Activated CD8-positive, alpha-beta T cell treated with anti-CD3 and anti-CD28 coated beads for 36 hours (primary cell): Measurements from ENCODE around the gene VANGL2. TPM values are rescaled to one million over a fixed set of nuclear protein-coding genes. Genes with fewer than 3 reads are reported as not detected.

Experiments
- ATAC-seq: fragments of 200-7000 bp; cut with Tn5 transposase; one replicate; pipeline ENCODE4 v1.10.0; 2021; ENCODE audit warnings: mild to moderate bottlenecking, moderate library complexity
- CTCF ChIA-PET: fragments of 350-600 bp; sonication (Branson Sonifier 250); formaldehyde crosslinking; loops from one replicate; lab custom pipeline; 2021; ENCODE audit warnings: antibody characterized with exemption; lab: Charles Lee
- POLR2A ChIA-PET: fragments of 350-600 bp; sonication (Branson Sonifier 250); formaldehyde crosslinking; loops from one replicate; lab custom pipeline; 2021; ENCODE audit warnings: antibody characterized with exemption; lab: Charles Lee
- DNase-seq: peaks from one replicate; pipeline ENCODE4 v3.0.0-alpha.2; 2020
- H3K27ac Mint-ChIP-seq: one replicate; pipeline ENCODE4 v1.8.0; 2021; ENCODE audit warnings: mild to moderate bottlenecking, mixed read lengths
- H3K27me3 Mint-ChIP-seq: one replicate; pipeline ENCODE4 v1.8.0; 2021; ENCODE audit warnings: mixed read lengths
- H3K36me3 Mint-ChIP-seq: one replicate; pipeline ENCODE4 v1.8.0; 2021; ENCODE audit warnings: low read depth, mixed read lengths
- H3K4me1 Mint-ChIP-seq: one replicate; pipeline ENCODE4 v1.8.0; 2021; ENCODE audit warnings: low read depth, mixed read lengths
- H3K4me3 Mint-ChIP-seq: one replicate; pipeline ENCODE4 v1.8.0; 2021; ENCODE audit warnings: mild to moderate bottlenecking, moderate library complexity, mixed read lengths
- H3K9me3 Mint-ChIP-seq: one replicate; pipeline ENCODE4 v1.8.0; 2021; ENCODE audit warnings: mixed read lengths
- intact Hi-C: fragments of 100-400 bp; cut with micrococcal nuclease; formaldehyde crosslinking; loops from one replicate; pipeline ENCODE4 v1.10.0; 2022
- total RNA-seq, 2 experiments: library from RNA; stranded (reverse); gene quantifications; one replicate each; pipeline ENCODE4 v1.2.3, GENCODE V29; 2021
- TF ChIP-seq, protein P1 (sequence below): fragments of 200-600 bp; IDR thresholded peaks from one replicate; pipeline ENCODE4 v1.8.0; 2022; ENCODE audit warnings: antibody characterized with exemption, mild to moderate bottlenecking

The VANGL2 gene
- total RNA-seq: under 1 TPM; 0.16 to 0.40 TPM

DNA sequence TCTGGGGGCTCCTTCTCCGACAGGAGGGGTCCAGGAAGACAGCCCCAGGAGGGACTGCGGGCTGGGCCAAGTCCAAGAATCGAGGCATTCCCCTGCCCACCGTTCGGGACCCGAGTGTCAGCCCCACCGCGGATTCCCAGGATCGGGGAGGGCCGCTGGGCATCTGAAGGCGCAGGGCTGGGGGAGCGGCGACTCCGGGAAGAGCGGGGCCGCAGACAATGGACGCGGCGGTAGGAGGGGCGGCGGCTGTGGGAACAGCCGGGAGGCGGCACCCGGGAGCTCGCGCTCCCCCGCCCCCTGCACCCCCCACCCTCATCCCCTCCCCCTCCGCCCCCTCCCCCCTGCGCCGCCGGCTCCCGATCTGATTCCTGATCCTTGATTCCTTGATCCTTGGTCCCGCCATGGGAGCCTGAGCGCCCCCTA lies at the start of gene VANGL2:
Gene VANGL2 (plus strand): TSS at position 342 of the 423 bp plus-strand sequence. CDS start 15,274 bp downstream, outside the sequence.
- intact Hi-C loops: no loop called here
- Mint-ChIP-seq H3K36me3 (no peaks in the 10 kb centered on the region), H3K27me3 (peaks cover 12% of the 10 kb centered on the region), H3K4me3 (peak within 1 kb of the TSS; percentile 37), H3K27ac (no peak within 1 kb of the TSS), H3K9me3 (no peaks in the 10 kb centered on the region), H3K4me1 (peaks cover 7% of the 10 kb centered on the region)
- CTCF ChIA-PET: no interaction called here
- ATAC-seq (peak; percentile 83), DNase-seq (peak; percentile 55)
- TF ChIP-seq, protein P1, sequence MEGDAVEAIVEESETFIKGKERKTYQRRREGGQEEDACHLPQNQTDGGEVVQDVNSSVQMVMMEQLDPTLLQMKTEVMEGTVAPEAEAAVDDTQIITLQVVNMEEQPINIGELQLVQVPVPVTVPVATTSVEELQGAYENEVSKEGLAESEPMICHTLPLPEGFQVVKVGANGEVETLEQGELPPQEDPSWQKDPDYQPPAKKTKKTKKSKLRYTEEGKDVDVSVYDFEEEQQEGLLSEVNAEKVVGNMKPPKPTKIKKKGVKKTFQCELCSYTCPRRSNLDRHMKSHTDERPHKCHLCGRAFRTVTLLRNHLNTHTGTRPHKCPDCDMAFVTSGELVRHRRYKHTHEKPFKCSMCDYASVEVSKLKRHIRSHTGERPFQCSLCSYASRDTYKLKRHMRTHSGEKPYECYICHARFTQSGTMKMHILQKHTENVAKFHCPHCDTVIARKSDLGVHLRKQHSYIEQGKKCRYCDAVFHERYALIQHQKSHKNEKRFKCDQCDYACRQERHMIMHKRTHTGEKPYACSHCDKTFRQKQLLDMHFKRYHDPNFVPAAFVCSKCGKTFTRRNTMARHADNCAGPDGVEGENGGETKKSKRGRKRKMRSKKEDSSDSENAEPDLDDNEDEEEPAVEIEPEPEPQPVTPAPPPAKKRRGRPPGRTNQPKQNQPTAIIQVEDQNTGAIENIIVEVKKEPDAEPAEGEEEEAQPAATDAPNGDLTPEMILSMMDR: no peak
- POLR2A ChIA-PET: interaction anchor here (0.6 kb wide), 1 partner anchor 36 kb away, joined by 3 read pairs; no protein-coding TSS in a partner anchor

DNA sequence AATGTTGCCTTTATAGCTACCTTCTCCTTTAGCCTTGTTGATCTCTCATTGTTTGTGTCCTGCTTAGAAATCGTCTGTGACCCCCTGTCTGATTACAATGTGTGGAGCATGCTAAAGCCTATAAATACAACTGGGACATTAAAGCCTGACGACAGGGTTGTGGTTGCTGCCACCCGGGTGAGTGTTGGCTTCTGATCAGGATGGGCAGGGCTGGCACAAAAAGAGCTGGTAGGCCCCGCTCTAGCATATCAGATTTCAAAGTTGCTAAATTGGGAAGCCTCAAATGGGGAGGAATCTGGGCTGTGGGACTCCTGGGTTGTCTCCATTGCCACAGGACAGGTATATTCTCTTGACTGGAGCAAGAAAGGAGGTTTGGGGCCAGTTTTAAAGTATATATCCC lies 48.7 kb upstream of the VANGL2 start:
- intact Hi-C loops: no loop called here
- ATAC-seq (no peak), DNase-seq (no peak)
- ChIA-PET POLR2A (interaction anchor here (0.6 to 2.3 kb wide), 5 partner anchors 8 to 57 kb away, joined by 3 to 9 read pairs (median 3); partner anchors contain the start of genes COPA and NCSTN), CTCF (interaction anchor here (1.2 to 7.5 kb wide), 5 partner anchors 10 to 266 kb away, joined by 3 to 87 read pairs (median 4); no protein-coding TSS in a partner anchor)
- Mint-ChIP-seq H3K36me3 (peaks cover 44% of the 10 kb centered on the region), H3K27me3 (no peaks in the 10 kb centered on the region), H3K4me3 (no peak overlapping the region), H3K4me1 (peaks cover 10% of the 10 kb centered on the region), H3K27ac (no peak overlapping the region), H3K9me3 (no peaks in the 10 kb centered on the region)
- TF ChIP-seq, protein P1: no peak

DNA sequence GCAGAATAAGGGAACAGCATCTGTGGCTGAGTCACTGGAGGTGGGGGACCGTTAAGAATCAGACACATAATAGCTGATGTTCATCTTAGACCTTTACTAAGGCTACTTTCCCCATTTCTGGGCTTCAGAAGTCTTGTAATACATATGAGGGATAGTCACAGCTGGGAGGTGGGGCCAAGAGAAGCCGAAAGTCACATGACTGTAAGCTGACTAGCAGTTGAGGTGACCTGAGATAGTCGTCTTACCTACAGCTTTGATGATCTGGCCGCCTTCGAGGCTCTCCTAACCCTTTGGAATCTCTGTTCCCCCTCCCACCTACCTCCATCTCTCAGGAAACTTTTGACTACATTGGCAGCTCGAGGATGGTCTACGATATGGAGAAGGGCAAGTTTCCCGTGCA lies 47.8 kb upstream of the VANGL2 start:
- no peak for ATAC-seq
- no peaks in the 10 kb centered on the region for H3K27me3 Mint-ChIP-seq
- DNase-seq: no peak
- no peak overlapping the region for H3K4me3 Mint-ChIP-seq
- peaks cover 44% of the 10 kb centered on the region for H3K36me3 Mint-ChIP-seq
- TF ChIP-seq, protein P1: no peak
- CTCF ChIA-PET: interaction anchor here (1.2 to 7.5 kb wide), 3 partner anchors 11 to 62 kb away, joined by 3 to 87 read pairs (median 13); no protein-coding TSS in a partner anchor
- H3K27ac Mint-ChIP-seq: no peak overlapping the region
- intact Hi-C loops: no loop called here
- peaks cover 2% of the 10 kb centered on the region for H3K4me1 Mint-ChIP-seq
- H3K9me3 Mint-ChIP-seq: no peaks in the 10 kb centered on the region
- POLR2A ChIA-PET: interaction anchor here (2.0 to 2.3 kb wide), 2 partner anchors 9 to 56 kb away, joined by 6 to 9 read pairs; partner anchors contain the start of genes COPA and NCSTN

DNA sequence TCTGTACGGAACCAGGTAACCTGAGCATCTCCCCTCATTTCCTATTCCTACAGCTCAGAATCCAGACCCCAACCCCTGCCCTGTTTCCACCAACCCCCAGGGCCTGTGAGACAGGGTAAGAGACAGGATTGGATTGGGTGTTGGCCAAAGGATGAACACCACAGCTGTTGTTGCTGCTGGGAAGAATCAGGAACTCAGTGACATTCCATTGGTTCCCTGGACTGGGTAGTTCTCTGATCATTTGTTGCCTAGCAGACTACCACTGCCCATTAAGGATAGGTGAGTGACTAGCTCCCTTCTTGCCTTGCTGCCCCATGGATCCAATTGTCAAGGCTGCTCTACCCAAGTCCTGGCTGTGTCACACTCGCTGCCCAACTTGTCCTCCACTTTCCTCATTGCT lies 47.1 kb upstream of the VANGL2 start:
- H3K4me1 Mint-ChIP-seq: peaks cover 2% of the 10 kb centered on the region
- no peak overlapping the region for H3K27ac Mint-ChIP-seq
- ChIA-PET POLR2A (interaction anchor here (1.2 to 2.3 kb wide), 3 partner anchors 10 to 56 kb away, joined by 4 to 9 read pairs (median 6); partner anchors contain the start of genes COPA and NCSTN), CTCF (interaction anchor here (1.2 to 7.5 kb wide), 7 partner anchors 8 to 62 kb away, joined by 3 to 87 read pairs (median 6); no protein-coding TSS in a partner anchor)
- H3K4me3 Mint-ChIP-seq: no peak overlapping the region
- H3K9me3 Mint-ChIP-seq: no peaks in the 10 kb centered on the region
- DNase-seq (no peak), ATAC-seq (no peak)
- H3K27me3 Mint-ChIP-seq: no peaks in the 10 kb centered on the region
- TF ChIP-seq, protein P1: no peak
- intact Hi-C loops: no loop called here
- peaks cover 44% of the 10 kb centered on the region for H3K36me3 Mint-ChIP-seq

DNA sequence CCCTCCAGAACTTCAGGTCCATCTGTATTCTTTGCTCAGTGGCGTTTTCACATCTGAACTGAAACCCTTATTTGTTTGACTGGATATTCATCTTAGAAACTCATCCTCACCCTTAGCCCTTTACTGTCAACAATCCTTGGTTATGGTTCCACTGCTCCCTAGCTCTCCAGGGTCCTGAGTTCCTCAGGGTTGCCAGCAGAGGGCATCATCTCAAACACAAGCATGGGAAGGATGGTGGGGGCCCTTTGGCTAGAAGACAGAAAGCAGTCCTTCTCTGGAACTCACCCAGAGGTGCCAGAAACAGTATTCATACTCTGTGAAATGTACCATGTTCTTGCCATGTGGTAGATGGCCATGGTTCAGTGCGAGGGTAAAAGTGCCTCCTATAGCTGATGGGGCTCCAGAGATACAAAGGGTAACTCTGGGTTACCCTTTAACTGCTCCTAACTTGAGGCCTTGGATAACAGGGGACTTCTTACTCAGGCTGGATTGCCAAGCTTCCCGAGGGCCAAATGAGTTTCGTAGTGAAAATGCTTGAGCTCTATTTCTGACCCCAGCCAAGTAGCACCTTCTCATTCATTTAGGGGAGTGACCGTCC lies 45.9 kb upstream of the VANGL2 start:
- ATAC-seq: peak; percentile 70
- H3K9me3 Mint-ChIP-seq: no peaks in the 10 kb centered on the region
- intact Hi-C loops: no loop called here
- no peak overlapping the region for H3K4me3 Mint-ChIP-seq
- TF ChIP-seq, protein P1: peak; percentile 11
- ChIA-PET CTCF (interaction anchor here (0.7 to 7.5 kb wide), 22 partner anchors 9 to 322 kb away, joined by 3 to 87 read pairs (median 4); partner anchors contain the start of genes COPA and NCSTN), POLR2A (interaction anchor here (1.2 kb wide), 1 partner anchor 8 kb away, joined by 4 read pairs; no protein-coding TSS in a partner anchor)
- peaks cover 48% of the 10 kb centered on the region for H3K36me3 Mint-ChIP-seq
- no peak overlapping the region for H3K27ac Mint-ChIP-seq
- H3K4me1 Mint-ChIP-seq: peaks cover 2% of the 10 kb centered on the region
- H3K27me3 Mint-ChIP-seq: no peaks in the 10 kb centered on the region
- DNase-seq: peak; percentile 24
